HL-60 (cell line): ENCODE measurements around the gene SUCO.
A peak's percentile ranks its signal among the peaks of the same experiment; 100 is the strongest.

Experiments
- DNase-seq, 2 experiments: peaks; one replicate each; pipeline ENCODE4 v3.0.0-alpha.2; 2010 to 2020; ENCODE audit warnings: low read depth in 1 of 2, low spot score in 1 of 2
- H3K27ac ChIP-seq: fragments of 250-450 bp; sonication (Bioruptor Pico); replicated peaks from 2 replicates; pipeline ENCODE4 v1.5.1; 2020; ENCODE audit warnings: mild to moderate bottlenecking, moderate library complexity
- H3K27me3 ChIP-seq: fragments of 250-450 bp; sonication (Bioruptor Pico); 2 replicates; pipeline ENCODE4 v1.5.1; 2021; ENCODE audit warnings: mild to moderate bottlenecking, moderate library complexity; ENCODE audit not compliant: insufficient read depth, poor library complexity, severe bottlenecking
- H3K4me3 ChIP-seq: replicated peaks from 2 replicates; pipeline ENCODE4 v1.5.1; 2011; ENCODE audit warnings: mild to moderate bottlenecking, control low read depth, low read length; ENCODE audit not compliant: insufficient read depth
- CTCF ChIP-seq: IDR thresholded peaks from one replicate; pipeline ENCODE4 v1.5.1; 2011; ENCODE audit warnings: low read length, control low read depth, inconsistent platforms; ENCODE audit not compliant: insufficient read depth
- GABPA ChIP-seq: IDR thresholded peaks from 2 replicates; pipeline ENCODE4 v1.6.1; 2012; ENCODE audit warnings: low read depth
- POLR2AphosphoS5 ChIP-seq: IDR thresholded peaks from 2 replicates; pipeline ENCODE4 v1.6.1; 2012; ENCODE audit warnings: low read depth
- REST ChIP-seq: IDR thresholded peaks from 2 replicates; pipeline ENCODE4 v1.6.1; 2012; ENCODE audit warnings: low read depth; ENCODE audit not compliant: insufficient replicate concordance
- SPI1 ChIP-seq: IDR thresholded peaks from 2 replicates; pipeline ENCODE4 v1.6.1; 2012; ENCODE audit warnings: low read depth, mild to moderate bottlenecking, borderline replicate concordance
- long read RNA-seq: library from polyadenylated mRNA; unstranded; transcript quantifications from one replicate; pipeline ENCODE4 v2.0.0, GENCODE V29; 2020

SUCO gene
- long read RNA-seq, transcript SUCO-205 (2 exons, 756 nt): major isoform, 7 of 26 reads
- long read RNA-seq, partial matches to known transcripts: 12 of 26 reads
- long read RNA-seq, other reads (novel, unspliced or antisense): 7 of 26 reads

- peak within 1 kb of the TSS; percentile 72 for H3K4me3 ChIP-seq
- H3K27me3 ChIP-seq: no peaks in the 10 kb centered on the region
- peak; percentile 97 to 100 for DNase-seq
- peak within 1 kb of the TSS; percentile 96 for H3K27ac ChIP-seq
- TF ChIP-seq POLR2AphosphoS5 (peak; percentile 79), GABPA (no peak; the same call in 1 of the 2 replicates), CTCF (no peak), REST (peak; percentile 64), SPI1 (peak; percentile 70; the same call in 1 of the 2 replicates)
Observed at GRCh38 chr1:172532700-172533512, at the start of gene SUCO. TSS of gene SUCO (plus strand) at chr1:172533150. CDS start at chr1:172533436, 286 bp downstream.

GRCh38 chr1:172483448-172483847 is 49.5 kb upstream of the SUCO start:
- H3K4me3 ChIP-seq: no peak overlapping the region
- H3K27ac ChIP-seq: no peak overlapping the region
- TF ChIP-seq SPI1 (no peak), GABPA (no peak), CTCF (no peak), POLR2AphosphoS5 (no peak), REST (no peak)
- no peak for DNase-seq
- no peaks in the 10 kb centered on the region for H3K27me3 ChIP-seq

GRCh38 chr1:172484252-172484651 is 48.7 kb upstream of the SUCO start:
- no peaks in the 10 kb centered on the region for H3K27me3 ChIP-seq
- DNase-seq: no peak

More at GRCh38 chr1:172484252-172484651, 48.7 kb upstream of the SUCO start:
- Histone ChIP-seq H3K27ac (no peak overlapping the region), H3K4me3 (no peak overlapping the region)
- TF ChIP-seq REST: no peak
- no peak for TF ChIP-seq CTCF
- no peak; the same call in 1 of the 2 replicates for TF ChIP-seq SPI1
- no peak for TF ChIP-seq GABPA
- no peak for TF ChIP-seq POLR2AphosphoS5
